Gastrocnemius medialis (tissue), 4 donors: ENCODE measurements around the gene ZNF598. TPM values are rescaled to one million over a fixed set of nuclear protein-coding genes. Genes with fewer than 3 reads are reported as not detected.
A peak's percentile ranks its signal among the peaks of the same experiment; 100 is the strongest.

Source experiments
- ATAC-seq, 2 donors: fragments of 150-250 bp; one replicate each; pipeline ENCODE4 v1.9.1; 2016
- DNase-seq, 2 donors: peaks; one replicate each; pipeline ENCODE4 v3.0.0-alpha.2; 2019
- H3K27ac ChIP-seq, 4 donors: fragments of 200-600 bp; sonication (generic); 1 replicate in 1 of 4; 2 replicates in 3 of 4; pipeline ENCODE4 v1.5.1; 2016 to 2018; ENCODE audit warnings: mild to moderate bottlenecking in 2 of 4, moderate library complexity in 1 of 4
- H3K27me3 ChIP-seq, 3 donors: fragments of 200-600 bp; sonication (generic) in 2 of 3; 1 replicate in 1 of 3; 2 replicates in 2 of 3; pipeline versions ENCODE4 v1.5.1 to v1.6.0; 2016 to 2019; ENCODE audit warnings: mild to moderate bottlenecking in 1 of 3, moderate library complexity in 1 of 3
- H3K36me3 ChIP-seq, 2 donors: fragments of 200-600 bp; sonication (generic) in 1 of 2; one replicate each; pipeline ENCODE4 v1.5.1; 2017 to 2018
- H3K4me1 ChIP-seq, 2 donors: fragments of 200-600 bp; sonication (generic) in 1 of 2; one replicate each; pipeline ENCODE4 v1.5.1; 2016 to 2017; ENCODE audit warnings: mild to moderate bottlenecking in 2 of 2
- H3K4me3 ChIP-seq, 4 donors: fragments of 200-600 bp; sonication (generic) in 3 of 4; 1 replicate in 1 of 4; 2 replicates in 3 of 4; pipeline ENCODE4 v1.5.1; 2016 to 2019; ENCODE audit warnings: mild to moderate bottlenecking in 2 of 4
- H3K9me3 ChIP-seq, 3 donors: fragments of 200-600 bp; sonication (generic) in 2 of 3; 1 replicate in 1 of 3; 2 replicates in 2 of 3; pipeline ENCODE4 v1.5.1; 2016 to 2019
- CTCF ChIP-seq, 5 experiments: fragments of 450-650 bp in 3 of 5; fragments of 200-600 bp in 2 of 5; sonication (generic) in 2 of 5; IDR thresholded peaks in 4 of 5; conservative IDR thresholded peaks in 1 of 5; 1 replicate in 4 of 5; 2 replicates in 1 of 5; pipeline ENCODE4 v1.5.1; 2016 to 2019; ENCODE audit warnings: antibody characterized with exemption in 5 of 5, mild to moderate bottlenecking in 3 of 5, moderate library complexity in 3 of 5
- POLR2A ChIP-seq, 2 donors: fragments of 450-650 bp; IDR thresholded peaks; one replicate each; pipeline ENCODE4 v1.6.1; 2017; ENCODE audit warnings: antibody characterized with exemption in 2 of 2, mild to moderate bottlenecking in 2 of 2, moderate library complexity in 2 of 2
- in situ Hi-C, 4 donors: fragments of 200-750 bp; cut with MboI; loops; one replicate each; pipeline versions ENCODE4 v1.15.0 to v1.8.0; 2017; ENCODE audit warnings: low sequenced_read_pairs in 4 of 4
- intact Hi-C: fragments of 100-400 bp; cut with DNase I; formaldehyde crosslinking; loops from one replicate; pipeline ENCODE4 v1.15.1; 2023; ENCODE audit warnings: low total_unique reads
- total RNA-seq, 4 donors: library from RNA; depleted of rRNA; stranded (reverse); fragments of >200 nt; gene quantifications; one replicate each; pipeline versions ENCODE4 v1.1.0 to v1.2.3, GENCODE V29; 2016

ZNF598 gene
- total RNA-seq, 4 donors from 2014 or later, result 57.0 to 92.2 (median 75.4) TPM

GRCh38 chr16:2042171-2042985 lies 32.8 kb upstream of the ZNF598 start:
- Histone ChIP-seq H3K9me3 (no peaks in the 10 kb centered on the region), H3K4me3 (no peak overlapping the region), H3K36me3 (no peaks in the 10 kb centered on the region), H3K27ac (peak overlapping the region in 3 of 4 donors; percentile 69 to 84 (median 82)), H3K27me3 (no peaks in the 10 kb centered on the region), H3K4me1 (peaks cover 40 to 50% of the 10 kb centered on the region in 2 donors)
- ATAC-seq (no peak), DNase-seq (no peak)
- in situ Hi-C loops, result no loop called here
- intact Hi-C loops, result no loop called here
- TF ChIP-seq POLR2A (IDR thresholded peaks at IDR 0.05) (no peak), CTCF (IDR thresholded peaks at IDR 0.05 in 4 of 5, conservative IDR thresholded peaks at IDR 0.05 in 1 of 5) (no peak)

- Histone ChIP-seq H3K9me3 (no peaks in the 10 kb centered on the region), H3K27me3 (no peaks in the 10 kb centered on the region), H3K36me3 (no peaks in the 10 kb centered on the region), H3K4me3 (no peak overlapping the region), H3K4me1 (peaks cover 36 to 37% of the 10 kb centered on the region in 2 donors), H3K27ac (peak overlapping the region; percentile 67 to 84 (median 76))
- in situ Hi-C loops, result no loop called here
- peak; percentile 17 to 48 for ATAC-seq
- intact Hi-C loops, result no loop called here
- no peak for TF ChIP-seq CTCF (IDR thresholded peaks at IDR 0.05 in 4 of 5, conservative IDR thresholded peaks at IDR 0.05 in 1 of 5)
- TF ChIP-seq POLR2A (IDR thresholded peaks at IDR 0.05), result no peak
- peak in 1 of 2 donors; percentile 56 for DNase-seq
Measured at GRCh38 chr16:2040787-2041522, 31.3 kb upstream of the ZNF598 start.

GRCh38 chr16:2040041-2040786 lies 30.6 kb upstream of the ZNF598 start:
- Histone ChIP-seq H3K9me3 (no peaks in the 10 kb centered on the region), H3K4me3 (peak overlapping the region in 1 of 4 donors; percentile 15), H3K27me3 (no peaks in the 10 kb centered on the region), H3K27ac (peak overlapping the region; percentile 67 to 84 (median 76)), H3K4me1 (peaks cover 30 to 39% of the 10 kb centered on the region in 2 donors), H3K36me3 (no peaks in the 10 kb centered on the region)
- TF ChIP-seq CTCF (IDR thresholded peaks at IDR 0.05 in 4 of 5, conservative IDR thresholded peaks at IDR 0.05 in 1 of 5) (no peak), POLR2A (IDR thresholded peaks at IDR 0.05) (no peak)
- no peak for ATAC-seq
- intact Hi-C loops (no loop called here), in situ Hi-C loops (no loop called here)
- no peak for DNase-seq

GRCh38 chr16:2039274-2040031 lies 29.8 kb upstream of the ZNF598 start:
- H3K4me3 ChIP-seq, result peak overlapping the region in 2 of 4 donors; percentile 15 to 26
- TF ChIP-seq POLR2A (IDR thresholded peaks at IDR 0.05) (no peak), CTCF (IDR thresholded peaks at IDR 0.05 in 4 of 5, conservative IDR thresholded peaks at IDR 0.05 in 1 of 5) (no peak)
- DNase-seq, result peak; percentile 40 to 59
- peaks cover 29 to 42% of the 10 kb centered on the region in 2 donors for H3K4me1 ChIP-seq
- ATAC-seq, result peak; percentile 38 to 47
- H3K27me3 ChIP-seq, result no peaks in the 10 kb centered on the region
- H3K27ac ChIP-seq, result peak overlapping the region; percentile 67 to 84 (median 76)
- no peaks in the 10 kb centered on the region for H3K9me3 ChIP-seq
- intact Hi-C loops (no loop called here), in situ Hi-C loops (no loop called here)
- H3K36me3 ChIP-seq, result no peaks in the 10 kb centered on the region
